Epithelial cell of prostate (primary cell): ENCODE measurements around the gene LINGO1.

Experiments used
- DNase-seq: peaks from one replicate; pipeline ENCODE4 v3.0.0-alpha.2; 2011; ENCODE audit warnings: low read depth, low spot score
- H3K27ac ChIP-seq: fragments of 450-650 bp; 2 replicates; pipeline ENCODE4 v1.5.1; 2017; ENCODE audit warnings: mild to moderate bottlenecking

Gene LINGO1

DNA sequence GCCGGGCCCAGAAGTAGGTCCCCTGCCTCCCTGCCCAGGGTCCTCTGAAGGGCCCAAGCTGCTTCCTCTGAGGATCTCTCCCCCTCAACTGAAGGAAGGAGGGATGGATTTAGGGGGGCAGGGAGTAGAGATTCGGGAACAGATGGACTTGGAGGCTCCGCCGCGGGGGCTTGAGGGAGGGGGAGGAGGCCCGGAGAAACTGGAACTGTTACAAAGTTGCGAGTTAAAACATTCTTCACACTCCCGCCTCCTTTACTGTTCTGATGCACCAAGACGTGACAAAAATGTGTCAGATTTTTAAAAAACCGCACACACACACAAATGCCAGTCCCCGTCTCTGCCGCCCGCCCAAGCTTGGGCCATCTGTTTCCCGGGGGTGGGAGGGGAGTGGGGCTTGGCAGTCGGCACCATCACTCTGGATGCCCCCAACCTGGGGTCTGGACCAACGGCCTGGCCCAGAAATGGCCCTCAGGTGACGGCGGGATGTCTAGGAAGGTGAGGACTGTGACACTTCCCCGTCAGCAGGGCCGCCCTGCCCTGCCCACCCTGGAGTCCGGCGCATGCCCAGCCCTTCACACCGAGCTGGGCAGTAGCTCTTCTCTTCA lies 25.0 kb upstream of the LINGO1 start:
- no peak for DNase-seq
- no peak overlapping the region for H3K27ac ChIP-seq

DNA sequence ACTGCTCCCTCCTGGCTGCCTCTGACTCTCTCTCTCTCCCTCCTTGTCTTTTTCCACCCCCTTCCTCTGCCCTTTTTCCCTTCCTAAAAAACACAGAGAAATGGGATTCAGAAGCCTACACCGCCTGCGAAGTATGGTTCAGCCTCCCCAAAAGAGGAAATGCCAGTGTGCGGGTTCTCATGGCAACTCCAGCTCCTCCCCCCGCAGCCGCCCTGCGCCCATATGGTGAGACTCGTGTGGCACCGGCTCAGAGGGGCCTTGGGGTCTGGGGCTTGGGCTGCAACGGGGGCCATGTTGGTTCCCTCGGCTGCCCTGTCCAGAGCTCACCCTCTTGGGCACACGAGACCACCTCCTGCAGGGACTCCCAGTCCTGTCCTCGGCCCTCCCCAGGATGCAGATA lies 23.6 kb upstream of the LINGO1 start:
- no peak overlapping the region for H3K27ac ChIP-seq
- DNase-seq, result no peak

DNA sequence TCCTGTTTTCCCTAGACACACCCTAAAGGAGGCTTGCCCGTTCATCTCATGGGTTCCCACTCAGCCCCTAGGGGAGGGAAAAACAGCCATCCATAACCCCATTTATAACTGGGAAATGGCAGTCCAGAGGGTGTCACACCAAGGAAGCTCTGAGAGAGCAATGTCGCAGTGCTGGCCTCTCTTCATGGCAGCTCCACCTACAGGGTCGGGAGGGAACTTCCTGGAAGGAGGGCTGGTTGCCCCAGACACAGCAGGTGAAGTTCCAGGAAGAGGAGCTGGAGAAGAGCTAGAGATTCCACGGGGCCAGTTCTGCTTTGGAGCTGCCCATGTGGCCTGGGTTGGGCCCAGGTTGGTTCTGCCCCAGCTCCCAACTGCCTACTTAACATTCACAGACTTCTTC lies 22.3 kb upstream of the LINGO1 start:
- H3K27ac ChIP-seq, result no peak overlapping the region
- DNase-seq, result no peak

DNA sequence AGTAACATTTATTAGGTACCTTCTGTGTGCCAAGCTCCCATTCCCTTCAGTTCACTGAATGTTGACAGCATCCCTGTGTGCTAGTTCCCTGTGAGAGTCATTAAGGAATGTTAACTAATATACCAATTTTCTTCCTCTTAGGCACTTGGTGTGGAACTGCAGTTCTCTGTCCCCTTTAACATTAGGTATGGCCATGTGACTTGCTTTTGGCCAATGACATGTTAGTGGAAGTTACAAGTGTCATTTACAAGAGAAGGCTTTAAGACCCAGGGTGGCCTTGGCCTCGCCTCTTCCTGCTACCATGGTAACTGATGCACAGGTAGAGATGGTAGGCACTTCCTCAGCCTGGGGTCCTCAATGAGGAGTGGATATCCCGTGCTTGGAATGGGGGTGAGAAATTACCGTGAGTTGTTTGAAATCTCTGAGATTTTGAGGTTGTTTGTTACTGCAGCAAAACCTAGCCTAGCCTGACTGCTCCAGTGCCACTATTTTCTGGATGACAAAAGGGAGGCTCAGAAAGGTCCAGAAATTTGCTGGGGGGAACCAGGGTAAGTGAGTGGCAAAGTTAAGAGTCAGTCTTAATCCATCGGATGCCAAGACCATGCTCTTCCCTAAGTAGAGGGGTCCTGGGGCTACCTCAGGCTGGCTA lies 21.2 kb upstream of the LINGO1 start:
- DNase-seq, result no peak
- no peak overlapping the region for H3K27ac ChIP-seq

DNA sequence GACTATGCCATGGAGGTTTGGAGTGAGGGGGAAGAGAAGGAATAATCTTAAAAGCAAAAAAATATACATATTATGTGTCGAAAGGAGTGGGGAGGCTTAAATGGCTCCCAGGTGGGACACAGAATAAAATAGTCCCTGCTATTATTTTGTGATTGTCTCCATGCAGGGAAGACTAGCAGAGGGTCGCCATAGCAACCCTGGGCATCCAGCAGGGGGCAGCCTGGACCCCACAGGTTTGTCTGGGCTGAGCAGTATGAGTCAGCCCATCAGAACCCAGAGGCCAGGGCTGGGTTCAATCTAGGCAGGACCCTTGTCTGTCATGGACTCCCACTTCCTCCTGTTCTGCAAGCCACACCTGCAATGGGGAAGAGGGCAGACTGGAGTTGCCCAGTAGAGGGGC lies 17.6 kb upstream of the LINGO1 start:
- H3K27ac ChIP-seq, result no peak overlapping the region
- no peak for DNase-seq

DNA sequence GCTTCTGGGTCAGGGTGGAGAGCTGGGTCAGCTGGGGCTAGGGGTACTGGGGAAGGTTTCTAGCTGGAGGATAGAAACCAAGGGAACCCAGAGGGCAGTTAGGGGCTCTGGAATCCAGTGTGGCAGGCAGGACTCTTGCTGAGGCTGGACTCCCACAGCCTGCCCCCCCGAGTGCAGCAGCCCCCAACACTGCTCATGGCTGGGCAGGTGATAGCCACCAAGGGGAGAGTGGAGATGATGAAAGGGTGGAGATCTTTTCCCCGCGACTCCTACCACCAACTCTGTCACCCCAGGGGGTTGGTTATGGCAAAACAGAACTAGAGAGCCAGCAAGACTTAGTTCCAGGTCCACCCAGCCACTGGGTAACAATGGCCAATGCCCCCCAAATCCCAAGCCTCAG lies 16.9 kb upstream of the LINGO1 start:
- DNase-seq, result no peak
- H3K27ac ChIP-seq, result no peak overlapping the region

DNA sequence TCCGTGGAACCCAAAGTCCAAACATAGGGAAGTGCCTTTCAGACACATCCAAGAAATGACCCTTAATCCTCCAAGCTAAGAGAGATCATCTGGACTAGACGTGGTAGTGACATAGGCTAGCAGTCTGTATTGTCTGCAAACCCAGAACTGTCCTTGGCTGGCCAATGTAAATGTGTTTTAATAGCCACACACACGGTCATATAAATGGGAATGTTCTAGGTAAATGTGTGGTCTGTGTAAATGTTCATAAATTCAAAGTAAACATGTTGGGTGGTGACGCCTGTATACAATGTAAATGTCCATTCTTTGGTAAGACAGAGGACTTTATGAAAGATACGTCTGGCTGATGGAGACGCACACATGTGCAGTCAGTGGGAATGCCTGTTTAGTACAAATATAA lies 16.3 kb upstream of the LINGO1 start:
- no peak for DNase-seq
- no peak overlapping the region for H3K27ac ChIP-seq

DNA sequence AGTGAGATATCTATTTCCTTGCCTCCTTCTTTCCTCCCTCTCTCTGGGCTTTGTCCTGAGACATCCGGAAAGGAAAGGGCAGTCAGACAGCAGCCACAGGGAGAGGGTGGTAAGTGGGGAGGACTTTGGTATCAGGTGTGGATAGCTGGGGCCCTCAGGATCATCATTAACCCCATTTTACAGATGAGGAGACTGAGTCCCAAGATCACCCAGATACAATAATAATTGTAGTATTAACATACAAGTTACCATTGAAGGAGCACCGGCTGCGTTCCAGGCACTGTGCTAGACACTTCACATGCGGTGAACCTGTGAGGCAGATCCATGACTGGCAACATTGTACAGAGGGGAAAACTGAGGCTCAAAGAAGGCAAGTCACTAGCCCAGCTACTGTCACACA lies 15.2 kb upstream of the LINGO1 start:
- DNase-seq, result no peak
- H3K27ac ChIP-seq, result no peak overlapping the region

DNA sequence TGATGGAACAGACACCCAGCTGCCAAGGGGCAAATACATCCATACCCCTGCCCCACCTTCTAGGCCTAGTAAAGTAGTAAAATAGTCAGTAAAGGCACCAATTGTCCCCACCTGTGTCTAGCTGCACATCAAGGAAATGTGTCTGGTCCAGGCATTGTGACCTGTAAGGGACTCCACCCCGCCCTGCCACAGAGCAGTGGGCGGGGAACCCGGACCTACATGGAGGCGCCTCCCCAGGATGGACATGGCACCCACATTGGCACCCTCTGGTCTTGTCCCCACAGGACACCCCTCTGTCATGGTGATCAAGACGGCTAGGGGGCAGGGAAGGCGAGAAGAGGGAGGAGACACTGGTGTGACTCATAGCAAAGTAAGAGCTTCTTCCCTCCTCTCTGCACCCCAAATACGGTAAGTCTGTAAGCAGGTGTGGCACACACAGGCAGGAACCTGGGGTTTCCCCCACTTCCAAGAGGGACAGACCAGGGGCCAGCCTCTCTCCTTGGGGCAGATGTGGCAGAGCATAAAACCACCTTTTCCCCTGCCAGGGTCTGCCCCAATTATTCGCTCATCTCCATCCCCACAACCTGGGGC lies 13.5 kb upstream of the LINGO1 start:
- no peak for DNase-seq
- no peak overlapping the region for H3K27ac ChIP-seq

DNA sequence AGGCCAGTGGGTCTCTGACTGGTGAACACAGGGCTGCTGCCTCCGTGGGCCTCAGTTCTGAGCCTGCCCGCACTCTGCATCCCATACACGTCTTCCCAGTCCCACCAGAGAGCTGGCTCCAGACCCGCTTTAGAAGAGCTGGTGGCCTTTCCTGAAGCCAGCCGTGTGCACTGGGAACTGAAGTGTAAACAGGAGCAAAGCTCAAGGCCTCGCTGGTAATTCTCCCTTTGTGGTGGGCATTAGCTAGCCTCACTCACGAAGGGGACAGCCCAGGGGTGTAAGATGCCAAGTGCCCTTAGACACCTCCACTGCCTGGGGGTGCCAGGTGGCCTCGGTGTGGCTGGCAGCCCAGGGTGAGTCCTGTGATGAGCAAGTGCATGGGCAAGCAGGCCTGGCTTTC lies 12.9 kb upstream of the LINGO1 start:
- H3K27ac ChIP-seq, result no peak overlapping the region
- no peak for DNase-seq

DNA sequence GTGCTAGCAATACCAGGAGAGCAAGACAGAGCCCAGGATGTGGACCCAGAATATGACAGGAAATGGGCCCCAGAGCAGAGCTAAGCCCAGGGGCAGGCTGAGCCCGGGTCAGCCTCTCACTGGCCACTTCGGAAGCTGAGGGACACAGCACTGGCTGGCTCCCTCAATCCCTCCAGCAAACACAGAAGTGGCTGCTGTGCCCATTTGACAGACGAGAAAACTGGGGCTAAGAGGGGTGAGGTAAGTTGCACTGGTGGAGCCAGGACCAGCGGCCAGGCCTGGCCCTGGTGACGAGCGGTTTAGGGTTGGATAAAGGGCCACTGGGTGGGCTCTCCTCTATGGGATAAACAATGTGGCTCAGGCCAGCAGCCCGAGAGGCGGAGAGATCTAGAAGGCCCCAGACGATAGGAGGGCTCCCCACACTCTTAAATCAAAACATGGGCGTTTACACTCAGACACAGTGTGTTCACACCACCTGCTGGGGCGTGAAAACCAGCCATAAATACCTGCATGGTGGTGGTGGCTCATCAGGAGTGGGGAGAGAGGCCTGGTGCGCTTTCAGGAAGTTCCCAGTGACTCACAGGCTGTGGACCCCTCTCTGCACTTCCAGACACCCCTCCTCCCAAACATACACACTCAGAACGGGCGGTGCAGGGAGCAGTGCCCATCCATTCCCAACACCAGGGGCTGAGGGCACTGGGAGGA lies 12.0 kb upstream of the LINGO1 start:
- no peak for DNase-seq
- H3K27ac ChIP-seq, result no peak overlapping the region

DNA sequence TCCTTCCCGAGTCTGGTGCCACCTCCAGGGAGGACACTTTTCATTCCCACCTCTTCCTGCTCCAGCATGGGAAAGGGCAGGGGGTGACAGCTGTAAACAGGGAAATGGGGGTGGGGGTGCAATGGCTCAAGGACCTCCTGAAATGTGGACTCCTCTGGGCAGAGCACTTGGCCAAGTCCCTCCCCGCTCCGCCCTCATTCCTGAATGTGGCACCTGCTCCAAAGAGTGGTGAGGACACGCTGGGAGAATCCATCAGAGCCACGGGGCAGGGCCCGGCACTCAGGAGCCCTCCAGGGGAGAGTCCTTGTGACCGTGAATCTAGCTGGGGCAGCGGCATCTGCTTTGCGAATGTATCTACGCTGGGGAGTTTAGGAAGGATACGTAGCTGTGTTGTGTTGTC lies 11.1 kb upstream of the LINGO1 start:
- no peak for DNase-seq

DNA sequence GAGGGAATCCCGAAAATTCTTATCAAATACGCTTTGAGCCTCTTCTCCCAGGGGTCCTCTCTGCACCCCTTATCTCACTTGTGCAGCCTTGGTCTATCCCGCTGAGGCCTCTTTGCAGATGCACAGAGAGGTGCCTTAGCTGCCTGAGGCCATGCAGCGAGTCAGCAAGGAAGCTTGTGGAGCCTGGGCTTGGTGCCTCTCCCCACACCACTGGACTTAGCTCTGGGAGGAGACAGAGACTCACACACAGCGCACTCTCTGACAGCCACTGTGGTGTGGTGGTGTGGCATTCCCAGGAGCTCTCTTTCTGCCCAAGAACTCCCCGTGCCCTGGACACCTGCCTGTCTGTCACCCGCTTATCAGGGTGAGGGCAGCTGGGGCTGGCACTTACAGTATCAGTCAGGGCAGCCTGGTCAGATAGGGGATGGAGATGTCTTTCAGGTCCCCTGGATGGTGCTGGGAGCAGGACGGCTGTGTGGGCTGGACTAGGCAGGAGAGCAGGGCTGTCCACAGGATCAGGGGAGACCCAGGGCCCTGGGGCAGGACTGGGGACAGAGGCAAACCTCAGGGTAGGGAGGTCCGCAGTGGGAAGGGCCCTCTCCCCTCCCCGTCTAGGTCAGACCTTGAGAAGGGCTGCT lies 10.2 kb upstream of the LINGO1 start:
- DNase-seq, result peak; percentile 10
- H3K27ac ChIP-seq, result no peak overlapping the region

More for the DNA sequence above, 11.1 kb upstream of the LINGO1 start:
- H3K27ac ChIP-seq, result no peak overlapping the region

DNA sequence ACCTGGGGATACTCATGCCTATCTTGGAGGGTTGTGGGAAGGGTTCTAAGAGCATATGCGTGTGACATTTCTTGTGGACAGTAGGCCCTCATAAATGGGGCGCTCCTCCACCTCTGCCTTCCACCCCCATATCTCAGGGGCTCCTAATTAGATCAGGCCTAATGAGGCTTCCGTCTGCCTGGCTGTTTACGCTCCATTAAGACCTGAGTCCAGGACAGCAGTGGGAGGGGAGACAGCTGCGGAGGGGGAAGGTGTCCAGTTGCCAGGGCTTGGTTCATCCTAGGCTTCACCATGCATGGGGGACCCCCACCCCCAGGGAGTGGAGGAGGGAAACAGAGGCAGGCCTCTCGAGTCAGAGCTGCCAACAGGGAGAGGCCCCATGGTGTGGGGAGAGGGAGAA lies 9.3 kb upstream of the LINGO1 start:
- H3K27ac ChIP-seq, result no peak overlapping the region
- no peak for DNase-seq

DNA sequence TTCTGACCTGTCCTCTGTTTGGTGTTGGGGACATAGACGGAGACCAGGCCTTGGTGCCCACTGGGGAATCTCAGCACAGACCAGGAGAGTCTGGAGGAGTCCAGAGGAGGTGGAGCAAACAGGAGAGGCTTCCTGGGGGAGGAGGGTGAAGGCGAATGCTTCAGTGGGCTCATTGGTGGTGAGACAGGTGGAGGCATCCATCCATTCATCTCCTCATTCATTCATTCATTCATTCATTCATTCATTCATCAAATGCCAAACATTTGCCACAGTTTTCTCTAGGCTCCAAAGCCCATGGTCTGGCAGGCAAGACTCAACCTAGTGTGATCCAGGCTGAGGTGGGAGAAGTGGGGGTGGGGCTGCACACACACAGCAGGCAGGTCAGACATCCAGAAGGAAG lies 7.9 kb upstream of the LINGO1 start:
- DNase-seq, result no peak
- no peak overlapping the region for H3K27ac ChIP-seq

DNA sequence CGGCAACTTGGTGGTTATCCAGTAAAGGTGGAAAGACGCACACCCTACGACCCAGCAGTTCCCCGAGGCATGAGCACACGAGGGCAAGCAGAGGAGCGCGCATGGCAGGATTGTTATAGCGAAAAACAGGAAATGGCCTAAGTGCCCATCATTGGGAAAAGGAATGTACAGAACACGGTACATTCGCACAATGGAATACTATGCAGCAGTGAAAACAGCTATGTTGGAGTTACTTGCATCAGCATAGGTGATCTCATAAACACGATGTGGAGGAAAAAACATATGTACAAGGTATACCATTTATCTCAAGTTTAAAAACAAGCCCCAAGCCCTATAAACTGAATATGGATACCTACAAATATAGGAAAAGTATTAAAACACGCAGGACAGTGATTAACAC lies 6.7 kb upstream of the LINGO1 start:
- H3K27ac ChIP-seq, result no peak overlapping the region
- DNase-seq, result no peak

DNA sequence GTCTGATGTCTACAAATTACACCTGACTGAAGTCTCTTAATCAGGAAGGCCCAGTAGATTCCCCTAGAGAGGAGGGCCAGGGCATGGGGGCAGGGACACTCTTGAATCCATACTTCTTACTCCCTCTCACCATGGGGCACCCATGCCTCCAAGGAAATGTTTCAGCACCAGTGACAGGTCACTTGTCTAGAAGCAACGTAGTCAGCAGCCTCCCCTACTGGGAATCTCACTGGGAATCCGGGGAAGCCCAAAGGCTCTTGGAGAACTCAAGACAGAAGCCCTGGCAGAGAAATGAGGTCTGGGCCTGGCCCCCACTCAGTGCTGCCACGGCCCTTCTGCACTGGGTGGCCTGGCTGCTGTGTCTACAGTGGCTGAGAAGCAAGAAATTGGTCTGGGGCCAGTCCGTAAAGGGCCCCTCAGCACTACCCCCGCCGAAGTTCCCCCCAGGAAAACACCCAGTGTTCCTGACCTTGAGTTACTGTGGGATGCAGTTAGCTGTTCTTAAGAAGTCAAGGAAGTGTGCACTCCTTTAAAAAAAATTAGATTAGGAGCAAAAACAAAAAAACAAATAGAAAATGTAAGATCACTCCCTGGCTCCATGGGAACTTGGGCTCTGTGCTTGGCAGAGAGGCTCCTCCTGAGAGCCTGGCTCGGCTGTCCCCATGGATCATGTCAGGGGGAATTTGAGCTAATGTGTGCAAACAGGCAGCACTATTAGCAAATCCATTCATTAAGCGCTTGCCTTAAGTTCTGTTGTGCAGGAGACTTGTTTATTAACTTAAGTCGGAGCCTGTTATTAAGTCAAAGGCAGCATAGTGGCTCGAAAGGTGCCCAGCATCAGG lies 5.4 kb upstream of the LINGO1 start:
- H3K27ac ChIP-seq, result no peak overlapping the region
- no peak for DNase-seq

DNA sequence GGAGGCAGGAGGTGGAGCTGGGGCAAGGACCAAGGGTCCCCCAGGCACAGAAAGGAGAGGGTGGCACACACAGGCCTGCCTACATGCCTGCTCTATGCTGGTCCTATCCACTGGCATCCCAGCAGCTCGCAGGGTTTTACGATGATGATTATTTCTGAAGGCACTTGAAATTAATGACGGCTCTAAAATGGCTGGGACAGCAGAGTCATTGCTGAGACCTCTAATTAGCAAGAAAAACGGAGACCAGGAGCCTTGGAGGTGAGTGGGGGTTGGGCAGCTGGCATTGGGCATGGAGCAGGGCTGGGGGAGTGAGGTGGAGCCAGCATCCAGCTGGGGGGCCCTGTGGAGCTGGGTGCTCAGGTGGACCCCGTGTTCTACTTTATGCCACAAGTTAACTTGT lies 3.5 kb upstream of the LINGO1 start:
- DNase-seq, result no peak
- no peak overlapping the region for H3K27ac ChIP-seq

DNA sequence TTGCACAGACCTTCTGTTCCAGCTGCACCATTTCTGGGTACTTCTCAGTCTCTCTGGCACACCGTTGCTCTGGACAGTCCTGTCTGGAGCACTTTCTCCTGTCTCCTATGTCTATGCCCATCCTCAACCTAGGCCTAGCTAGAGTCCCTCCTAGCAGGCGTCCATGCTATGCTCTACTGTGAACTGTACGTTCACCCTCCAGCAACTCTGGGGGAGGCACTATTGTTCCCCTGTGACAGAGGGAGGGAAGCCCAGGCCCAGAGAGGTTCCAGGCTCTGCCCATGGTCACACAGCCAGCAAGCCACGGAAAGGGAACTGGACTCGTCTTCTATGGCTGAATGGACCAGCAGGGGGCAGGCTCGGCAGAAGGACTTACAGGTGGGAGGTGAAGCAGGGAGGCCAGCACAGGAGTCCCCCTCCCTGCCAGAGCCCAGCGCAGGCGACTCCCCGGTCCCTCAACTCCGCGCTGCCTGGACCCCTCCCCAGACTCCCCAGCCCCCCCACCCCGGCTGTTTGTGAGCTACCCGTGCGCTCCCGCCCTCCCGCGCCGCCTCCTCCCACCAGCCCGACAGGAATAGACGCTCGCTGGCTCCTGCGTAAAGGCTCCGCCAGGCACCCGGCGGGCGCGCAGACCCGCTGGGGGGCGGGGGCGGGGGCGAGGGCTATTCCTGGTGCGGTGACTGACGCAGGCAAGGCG lies 1.7 kb upstream of the LINGO1 start:
- no peak for DNase-seq
- H3K27ac ChIP-seq, result no peak overlapping the region

DNA sequence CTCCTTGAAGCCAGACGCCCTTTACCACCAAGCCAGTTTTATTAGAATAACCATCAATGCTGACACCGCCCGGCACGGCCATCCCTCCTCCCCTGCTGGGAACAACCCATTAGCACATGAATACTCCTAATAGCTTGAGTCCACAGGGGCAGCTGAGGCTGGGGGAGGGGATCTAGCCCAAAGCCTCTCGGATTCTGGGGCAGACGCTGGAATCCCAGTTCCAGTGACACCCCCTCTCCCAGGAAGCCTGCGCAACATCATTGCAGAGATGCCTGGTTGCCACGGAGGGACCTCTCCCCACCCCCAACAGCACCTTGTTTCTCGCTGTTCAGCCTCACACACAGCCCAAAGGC lies 1.2 kb upstream of the LINGO1 start:
- no peak overlapping the region for H3K27ac ChIP-seq
- no peak for DNase-seq
